Stimulated activated CD4-positive, alpha-beta T cell treated with anti-CD3 and anti-CD28 coated beads, TNF-alpha, amount 100 ng/mL, for 1 hour (primary cell): ENCODE data around the gene BAD.

Experiments used
- DNase-seq, 3 donors: peaks; one replicate each; pipeline ENCODE4 v3.0.0-alpha.2; 2020; ENCODE audit warnings: low read depth in 3 of 3, low spot score in 1 of 3

BAD gene

GRCh38 chr11:64232967-64233315 is 51.5 kb downstream of the BAD start:
- DNase-seq: no peak

- no peak for DNase-seq
Measured at GRCh38 chr11:64232182-64232966, 52.1 kb downstream of the BAD start.

GRCh38 chr11:64231546-64231945 is 52.9 kb downstream of the BAD start:
- no peak for DNase-seq

- no peak for DNase-seq
Measured at GRCh38 chr11:64230985-64231365, 53.5 kb downstream of the BAD start.

- peak in 2 of 3 donors; percentile 69 to 77 for DNase-seq
Measured at GRCh38 chr11:64230171-64230984, 54.1 kb downstream of the BAD start, which contains the start of gene DNAJC4. Gene DNAJC4 (plus strand): TSS chr11:64230548. CDS start chr11:64230855, 307 bp downstream.

GRCh38 chr11:64229744-64230170 is 54.7 kb downstream of the BAD start:
- no peak for DNase-seq

GRCh38 chr11:64229090-64229743 is 55.2 kb downstream of the BAD start:
- no peak for DNase-seq

GRCh38 chr11:64227405-64227956 is 57.0 kb downstream of the BAD start:
- DNase-seq: no peak

GRCh38 chr11:64226507-64227051 is 57.9 kb downstream of the BAD start:
- no peak for DNase-seq

- peak; percentile 79 to 96 (median 82) for DNase-seq
Measured at GRCh38 chr11:64225608-64226506, 58.6 kb downstream of the BAD start, which contains the start of the genes NUDT22 and TRPT1. Gene NUDT22 (plus strand): TSS chr11:64226274. CDS start chr11:64226653, 379 bp downstream. Gene TRPT1 (minus strand): TSS chr11:64226186. CDS start chr11:64225860, 326 bp downstream.

- DNase-seq: no peak
Measured at GRCh38 chr11:64224891-64225607, 59.4 kb downstream of the BAD start.

- DNase-seq: no peak
Measured at GRCh38 chr11:64224151-64224890, 60.1 kb downstream of the BAD start.

GRCh38 chr11:64223001-64223651 is 61.3 kb downstream of the BAD start:
- no peak for DNase-seq

- DNase-seq: no peak
Measured at GRCh38 chr11:64222651-64223000, 61.8 kb downstream of the BAD start.

GRCh38 chr11:64220798-64221197 is 63.7 kb downstream of the BAD start:
- no peak for DNase-seq

- DNase-seq: no peak
Measured at GRCh38 chr11:64220271-64220670, 64.2 kb downstream of the BAD start.
